NCI-H128 (cell line): Measurements from ENCODE around the gene HSD17B4.
"Not testable (repeated sequence)": the region's sequence is repeated elsewhere in the genome, so short reads cannot be mapped to it uniquely, and the experiment has no call there.

ENCODE experiments used
- DNase-seq: peaks from one replicate; lab custom pipeline; 2025; ENCODE audit not compliant: unreplicated experiment; lab: John Stamatoyannopoulos, UW

Gene HSD17B4

DNA sequence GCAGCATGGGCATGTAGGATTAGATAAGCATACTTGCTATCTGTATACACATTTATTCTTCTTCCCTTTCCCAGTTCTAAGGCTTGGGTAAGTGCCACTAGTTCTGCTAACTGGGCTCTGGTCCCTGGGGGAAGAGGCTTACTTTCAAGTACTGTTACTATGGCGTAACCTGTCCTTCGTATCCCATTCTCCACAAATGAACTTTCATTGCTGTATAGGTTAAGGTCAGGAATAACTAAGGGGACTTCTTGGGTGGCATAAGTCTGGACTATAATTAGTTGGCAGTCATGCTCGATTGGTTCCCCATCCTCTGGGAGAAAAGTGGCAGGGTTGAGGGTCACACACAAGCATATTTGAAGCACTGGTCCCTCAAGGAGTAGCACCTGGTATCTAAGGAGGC lies 23.7 kb upstream of the HSD17B4 start:
- not testable (repeated sequence) for DNase-seq

DNA sequence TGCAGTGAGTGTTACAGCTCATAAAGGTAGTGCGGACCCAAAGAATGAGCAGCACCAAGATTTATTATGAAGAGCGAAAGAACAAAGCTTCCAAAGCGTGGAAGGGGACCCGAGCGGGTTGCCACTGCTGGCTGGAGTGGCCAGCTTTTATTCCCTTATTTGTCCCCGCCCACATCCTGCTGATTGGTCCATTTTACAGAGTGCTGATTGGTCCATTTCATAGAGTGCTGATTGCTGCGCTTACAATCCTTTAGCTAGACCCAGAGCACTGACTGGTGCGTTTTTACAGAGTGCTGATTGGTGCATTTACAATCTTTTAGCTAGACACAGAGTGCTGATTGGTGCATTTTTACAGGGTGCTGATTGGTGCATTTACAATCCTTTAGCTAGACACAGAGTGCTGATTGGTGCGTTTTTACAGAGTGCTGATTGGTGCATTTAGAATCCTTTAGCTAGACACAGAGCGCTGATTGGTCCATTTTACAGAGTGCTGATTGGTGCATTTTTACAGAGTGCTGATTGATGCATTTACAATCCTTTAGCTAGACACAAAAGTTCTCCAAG lies 19.5 kb upstream of the HSD17B4 start:
- DNase-seq = not testable (repeated sequence)

DNA sequence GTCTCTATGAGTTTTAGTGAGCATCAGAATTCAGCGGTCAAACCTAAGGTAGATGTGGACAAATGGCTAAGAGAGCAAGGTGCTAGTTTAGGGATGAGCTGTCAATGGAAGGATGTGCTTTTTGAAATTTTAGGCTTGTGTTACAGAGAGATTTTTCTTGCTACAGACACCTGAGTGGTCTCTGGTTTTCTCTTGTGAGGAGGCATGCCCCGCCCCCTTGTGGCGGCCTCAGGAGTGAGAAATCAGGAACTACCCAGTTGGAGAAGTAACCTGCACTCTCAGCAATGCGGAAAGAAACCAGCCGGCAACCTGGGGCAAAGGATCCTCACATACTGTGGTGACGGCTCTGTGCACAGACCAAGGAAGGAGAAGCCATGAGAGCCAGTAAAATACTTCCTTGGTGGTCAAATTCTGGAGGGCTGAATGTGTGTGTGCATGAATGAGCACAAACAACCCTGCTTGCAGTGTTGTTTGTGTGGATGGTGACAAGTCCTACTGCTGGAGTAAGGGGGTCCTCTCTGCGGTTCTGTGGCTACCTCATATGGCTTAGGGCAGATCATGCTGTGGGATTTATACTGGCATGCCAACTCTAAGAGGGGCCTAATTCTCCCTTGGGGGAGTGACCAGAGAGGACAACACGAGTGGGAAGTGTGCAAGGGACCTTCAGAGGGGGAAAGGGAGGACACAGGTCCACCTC lies 16.7 kb upstream of the HSD17B4 start:
- DNase-seq = no peak

DNA sequence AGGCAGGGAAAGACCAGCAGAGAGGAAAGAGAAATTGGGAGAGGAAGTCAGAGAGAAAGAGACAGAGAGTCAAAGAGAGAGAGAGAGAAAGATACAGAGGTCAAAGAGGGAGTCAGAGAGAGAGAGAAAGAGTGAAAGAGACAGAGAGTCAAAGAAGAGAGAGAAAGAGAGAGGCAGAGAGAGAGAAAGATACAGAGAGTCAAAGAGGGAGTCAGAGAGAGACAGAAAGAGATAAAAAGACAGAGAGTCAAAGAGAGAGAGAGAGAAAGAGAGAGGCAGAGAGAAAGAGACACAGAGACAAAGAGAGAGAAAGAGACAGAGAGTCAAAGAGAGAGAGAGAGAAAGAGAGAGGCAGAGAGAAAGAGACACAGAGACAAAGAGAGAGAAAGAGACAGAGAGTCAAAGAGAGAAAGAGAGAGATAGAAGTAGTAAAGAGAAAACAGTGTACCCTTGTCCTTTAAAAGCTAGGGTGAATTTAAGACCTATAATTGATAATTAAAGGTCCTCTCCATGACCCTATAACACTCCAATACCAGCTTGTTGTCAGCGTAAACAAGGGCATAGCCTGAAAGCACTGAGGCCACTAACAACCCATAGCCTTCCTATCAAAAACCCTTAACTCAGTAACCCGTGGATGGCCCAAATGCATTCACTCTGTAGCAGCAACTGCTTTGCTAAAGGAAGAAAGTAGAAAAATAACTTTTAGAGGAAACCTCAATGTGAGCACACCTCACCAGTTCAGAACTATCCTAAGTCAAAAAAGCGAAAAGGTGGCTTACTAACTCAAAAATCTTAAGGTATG lies 14.3 kb upstream of the HSD17B4 start:
- DNase-seq = not testable (repeated sequence)

DNA sequence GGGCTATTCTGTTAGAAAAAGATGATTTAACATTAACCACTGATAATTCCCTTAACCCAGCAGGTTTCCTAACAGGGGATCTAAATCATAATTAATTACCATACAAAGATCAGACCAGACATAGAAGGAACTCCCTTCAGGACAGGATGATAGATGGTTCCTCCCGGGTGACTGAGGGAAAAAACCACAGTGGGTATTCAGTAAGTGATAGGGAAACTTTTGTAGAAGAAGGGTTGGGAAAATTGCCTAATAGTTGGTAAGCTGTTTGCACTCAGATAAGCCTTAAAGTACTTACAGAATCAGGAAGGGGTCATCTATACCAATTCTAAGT lies 13.7 kb upstream of the HSD17B4 start:
- not testable (repeated sequence) for DNase-seq

DNA sequence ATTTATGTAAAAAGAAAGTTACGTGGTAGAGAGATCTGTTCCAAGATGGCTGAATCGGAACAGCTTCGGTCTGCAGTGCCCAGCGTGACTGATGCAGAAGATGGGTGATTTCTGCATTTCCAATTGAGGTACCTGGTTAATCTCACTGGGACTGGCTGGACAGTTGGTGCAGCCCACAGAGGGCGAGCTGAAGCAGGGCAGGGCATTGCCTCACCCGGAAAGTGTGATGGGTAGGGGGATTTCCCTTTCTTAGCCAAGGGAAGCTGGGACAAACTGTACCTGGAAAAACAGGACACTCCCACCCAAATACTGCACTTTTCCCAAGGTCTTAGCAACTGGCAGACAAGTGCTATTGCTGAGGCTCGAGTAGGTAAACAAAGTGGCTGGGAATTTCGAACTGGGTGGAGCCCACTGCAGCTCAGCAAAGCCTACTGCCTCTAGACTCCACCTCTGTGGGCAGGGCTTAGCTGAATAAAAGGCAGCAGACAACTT lies 13.1 kb upstream of the HSD17B4 start:
- no peak for DNase-seq

DNA sequence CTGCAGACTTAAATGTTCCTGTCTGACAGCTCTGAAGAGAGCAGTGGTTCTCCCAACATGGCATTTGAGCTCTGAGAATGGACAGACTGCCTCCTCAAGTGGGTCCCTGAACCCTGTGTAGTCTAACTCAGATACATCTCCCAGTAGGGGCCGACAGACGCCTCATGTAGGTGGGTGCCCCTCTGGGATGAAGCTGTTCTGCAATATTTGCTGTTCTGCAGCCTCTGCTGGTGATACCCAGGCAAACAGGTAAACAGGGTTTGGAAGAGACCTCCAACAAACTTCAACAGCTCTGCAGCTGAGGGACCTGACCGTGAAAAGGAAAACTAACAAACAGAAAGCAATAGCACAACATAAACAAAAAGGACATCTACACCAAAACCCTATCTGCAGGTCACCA lies 12.7 kb upstream of the HSD17B4 start:
- not testable (repeated sequence) for DNase-seq

DNA sequence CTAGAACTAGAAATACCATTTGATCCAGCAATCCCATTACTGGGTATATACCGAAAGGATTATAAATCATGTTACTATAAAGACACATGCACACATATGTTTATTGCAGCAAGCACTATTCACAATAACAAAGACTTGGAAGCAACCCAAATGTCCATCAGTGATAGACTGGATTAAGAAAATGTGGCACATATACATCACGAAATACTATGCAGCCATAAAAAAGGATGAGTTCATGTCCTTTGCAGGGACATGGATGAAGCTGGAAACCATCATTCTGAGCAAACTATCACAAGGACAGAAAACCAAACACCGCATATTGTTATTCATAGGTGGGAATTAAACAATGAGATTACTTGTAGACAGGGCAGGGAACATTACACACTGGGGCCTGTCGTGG lies 7.7 kb upstream of the HSD17B4 start:
- not testable (repeated sequence) for DNase-seq

DNA sequence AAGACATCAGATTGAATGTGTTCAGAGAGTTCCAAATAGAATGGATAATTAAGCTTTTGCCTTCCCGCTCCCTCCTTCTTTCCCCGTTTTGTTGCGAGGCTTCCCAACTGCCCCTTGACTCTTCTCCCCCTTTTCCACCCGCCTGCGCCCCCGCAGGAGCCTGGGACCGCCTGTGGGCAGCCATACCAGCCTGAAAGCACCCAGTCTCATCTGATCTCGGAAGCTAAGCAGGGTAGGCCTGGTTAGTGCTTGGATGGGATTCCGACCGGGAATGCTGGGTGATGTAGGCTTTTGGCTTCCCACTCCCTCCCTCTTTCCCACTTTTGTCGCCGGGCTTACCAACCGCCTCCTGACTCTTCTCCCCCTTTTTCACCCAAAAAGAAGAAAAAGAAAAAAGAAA lies 6.8 kb upstream of the HSD17B4 start:
- no peak for DNase-seq

DNA sequence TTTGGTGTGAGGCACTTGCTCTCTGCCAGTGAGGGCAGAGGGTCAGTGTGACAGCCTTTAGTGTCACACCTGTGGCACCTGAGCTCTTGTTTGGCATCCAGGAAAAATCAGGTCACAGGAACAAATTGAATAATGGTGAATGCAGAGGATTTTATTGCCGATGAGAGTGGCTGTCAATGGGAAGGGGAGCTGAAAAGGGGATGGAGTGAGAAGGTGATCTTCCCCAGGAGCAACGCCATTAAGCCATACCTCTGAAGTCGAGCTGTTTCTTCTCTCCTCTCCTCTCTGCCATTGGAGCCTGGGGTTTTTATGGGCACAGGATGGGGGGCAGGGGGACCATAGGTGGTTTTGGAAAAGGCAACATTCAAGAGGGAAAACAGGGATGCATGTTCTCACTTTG lies 2.4 kb upstream of the HSD17B4 start:
- no peak for DNase-seq

DNA sequence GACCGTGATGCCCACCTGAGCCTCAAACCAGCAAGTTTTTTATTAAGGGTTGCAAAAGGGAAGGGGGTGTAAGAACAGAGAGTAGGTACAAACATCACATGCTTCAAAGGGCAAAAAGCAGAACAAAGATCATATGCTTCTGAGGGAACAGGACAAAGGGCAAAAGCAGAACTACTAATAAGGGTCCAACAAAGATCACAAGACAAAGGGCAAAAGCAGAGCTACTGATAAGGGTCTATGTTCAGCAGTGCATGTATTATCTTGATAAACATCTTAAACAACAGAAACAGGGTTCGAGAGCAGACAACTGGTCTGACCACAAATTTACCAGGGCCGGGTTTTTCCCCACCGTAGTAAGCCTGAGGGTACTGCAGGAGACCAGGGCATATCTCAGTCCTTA lies 1.7 kb upstream of the HSD17B4 start:
- DNase-seq = not testable (repeated sequence)

DNA sequence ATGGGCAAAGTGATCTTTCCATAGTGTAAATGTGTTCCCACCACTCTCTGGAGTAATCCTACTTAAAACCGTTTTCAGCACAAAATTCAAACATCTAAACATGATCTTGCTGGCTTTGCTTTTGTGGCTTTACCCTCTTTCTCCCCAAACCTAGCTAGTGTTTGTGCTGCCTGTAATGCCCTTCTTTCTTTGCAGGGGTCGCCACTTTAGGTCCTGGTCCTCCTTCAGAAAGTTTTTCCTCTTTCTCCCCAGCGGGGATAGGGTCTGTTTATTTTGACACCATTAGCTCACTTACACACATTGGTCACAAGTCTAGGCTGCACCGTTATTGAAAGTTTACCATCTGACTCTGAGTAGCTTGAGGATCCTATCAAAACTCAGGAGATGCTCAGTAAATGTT lies 736 bp upstream of the HSD17B4 start:
- no peak for DNase-seq

DNA sequence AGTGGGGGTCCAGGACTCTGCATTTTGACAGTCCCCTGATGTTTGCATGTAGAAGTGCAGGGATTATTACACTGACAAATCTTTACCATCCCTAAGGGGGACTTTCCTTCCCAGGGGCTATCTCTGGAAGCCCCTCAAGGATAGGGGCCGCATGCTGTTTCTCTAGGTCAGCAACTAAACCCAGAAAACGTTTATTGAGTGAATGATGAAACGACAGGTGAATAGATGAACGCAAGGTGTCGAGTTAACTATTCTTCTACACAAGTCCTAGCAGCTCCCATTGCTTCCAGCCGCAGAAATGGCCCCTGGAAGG lies 281 bp upstream of the HSD17B4 start:
- DNase-seq = no peak

DNA sequence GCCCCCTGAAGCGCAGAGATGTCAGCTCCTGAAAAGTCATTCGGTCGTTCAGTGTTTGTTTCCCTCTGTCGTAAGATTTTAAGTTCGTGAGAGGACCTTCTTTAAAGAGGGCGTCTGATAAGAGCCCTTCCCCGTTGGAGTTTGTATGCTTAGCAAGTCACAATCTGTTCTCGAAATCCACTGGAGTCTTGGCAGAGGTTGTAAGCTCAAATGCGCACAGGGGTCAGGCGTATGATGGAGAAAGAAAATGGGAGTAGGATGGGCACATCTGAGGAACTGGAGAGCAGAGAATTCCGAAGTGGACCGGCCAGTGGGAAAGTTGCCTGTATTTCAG lies 710 bp downstream of the HSD17B4 start:
- DNase-seq = no peak

DNA sequence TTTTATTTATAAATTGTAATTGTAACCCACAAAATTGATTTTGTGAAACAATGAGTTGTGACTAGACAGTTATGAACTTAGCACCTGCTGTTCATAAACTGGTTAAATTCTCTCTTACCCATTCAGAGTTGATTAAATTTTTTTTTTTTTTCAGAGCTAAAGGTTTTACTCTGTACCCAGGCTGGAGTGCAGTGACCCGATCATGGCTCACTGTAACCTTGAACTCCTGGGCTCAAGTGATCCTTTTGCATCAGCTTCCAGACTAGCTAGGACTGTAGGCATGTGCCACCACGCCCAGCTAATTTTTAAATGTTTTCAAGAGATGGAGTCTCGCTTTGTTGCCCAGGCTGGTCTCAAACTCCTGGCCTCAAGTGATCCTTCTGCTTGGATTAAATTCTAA lies 1.9 kb downstream of the HSD17B4 start:
- DNase-seq = no peak

DNA sequence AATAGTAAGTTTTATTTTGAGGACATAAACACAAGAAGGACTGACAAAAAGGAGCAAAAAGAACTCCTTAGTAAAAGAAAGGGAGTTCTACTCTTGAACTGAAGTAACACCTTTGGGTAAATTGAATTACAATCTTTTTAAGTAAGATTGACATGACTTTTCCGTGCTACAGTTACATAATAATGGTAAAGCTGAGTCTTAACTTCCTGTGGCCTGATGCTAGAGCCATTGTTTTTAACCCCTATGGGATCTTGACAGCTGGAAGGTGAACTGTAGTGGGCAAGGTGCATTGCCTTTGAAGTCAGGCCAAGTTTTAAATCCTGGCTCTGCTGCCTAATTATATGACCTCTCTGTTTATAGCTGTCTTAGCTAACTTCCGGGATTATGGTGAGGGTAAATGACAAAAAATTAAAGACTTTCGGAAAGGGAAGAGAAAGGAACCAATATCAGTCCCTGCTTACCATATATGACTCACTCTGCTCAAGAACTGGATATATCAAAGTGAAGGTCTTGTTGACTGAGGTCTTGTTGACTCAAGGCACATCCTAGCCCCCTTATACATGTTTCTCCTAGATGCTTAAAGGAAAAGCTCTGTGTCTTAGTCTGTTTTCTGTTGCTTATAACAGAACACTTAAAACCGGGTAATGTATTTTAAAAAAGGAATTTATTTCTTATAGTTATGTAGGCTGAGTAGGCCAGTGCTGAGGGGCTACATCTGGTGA lies 6.8 kb downstream of the HSD17B4 start:
- DNase-seq = no peak

DNA sequence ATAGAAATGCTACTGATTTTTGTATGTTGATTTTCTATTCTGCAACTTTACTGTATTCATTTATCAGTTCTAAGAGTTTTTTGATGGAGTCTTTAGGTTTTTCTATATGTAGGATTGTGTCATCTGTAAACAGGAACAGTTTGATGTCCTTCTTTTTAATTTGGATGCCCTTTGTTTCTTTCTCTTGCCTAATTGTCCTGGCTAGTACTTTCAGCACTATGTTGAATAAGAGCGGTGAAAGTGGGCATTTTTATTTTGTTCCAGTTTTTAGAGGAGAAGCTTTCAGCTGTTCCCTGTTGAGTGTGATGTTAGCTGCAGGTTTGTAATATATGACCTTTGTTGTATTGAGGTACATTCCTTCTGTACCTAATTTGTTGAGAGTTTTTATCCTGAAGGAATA lies 13.3 kb downstream of the HSD17B4 start:
- DNase-seq = no peak

DNA sequence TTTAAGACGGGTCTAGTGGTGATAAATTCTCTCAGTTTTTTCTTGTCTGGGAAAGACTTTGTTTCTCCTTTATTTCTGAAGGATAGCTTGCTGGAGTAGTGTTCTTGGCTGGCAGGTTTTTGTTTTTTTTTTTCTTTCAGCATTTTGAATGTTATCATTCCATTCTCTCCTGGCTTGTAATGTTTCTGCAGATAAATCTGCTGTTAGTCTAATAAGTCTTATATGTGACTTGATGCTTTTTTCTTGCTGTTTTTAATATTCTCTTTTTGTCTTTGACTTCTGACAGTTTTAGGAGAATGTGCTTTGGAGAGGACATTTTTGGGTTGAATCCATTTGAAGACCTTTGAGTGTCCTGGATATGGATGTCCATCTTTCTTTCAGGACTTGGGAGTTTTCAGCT lies 16.0 kb downstream of the HSD17B4 start:
- no peak for DNase-seq

DNA sequence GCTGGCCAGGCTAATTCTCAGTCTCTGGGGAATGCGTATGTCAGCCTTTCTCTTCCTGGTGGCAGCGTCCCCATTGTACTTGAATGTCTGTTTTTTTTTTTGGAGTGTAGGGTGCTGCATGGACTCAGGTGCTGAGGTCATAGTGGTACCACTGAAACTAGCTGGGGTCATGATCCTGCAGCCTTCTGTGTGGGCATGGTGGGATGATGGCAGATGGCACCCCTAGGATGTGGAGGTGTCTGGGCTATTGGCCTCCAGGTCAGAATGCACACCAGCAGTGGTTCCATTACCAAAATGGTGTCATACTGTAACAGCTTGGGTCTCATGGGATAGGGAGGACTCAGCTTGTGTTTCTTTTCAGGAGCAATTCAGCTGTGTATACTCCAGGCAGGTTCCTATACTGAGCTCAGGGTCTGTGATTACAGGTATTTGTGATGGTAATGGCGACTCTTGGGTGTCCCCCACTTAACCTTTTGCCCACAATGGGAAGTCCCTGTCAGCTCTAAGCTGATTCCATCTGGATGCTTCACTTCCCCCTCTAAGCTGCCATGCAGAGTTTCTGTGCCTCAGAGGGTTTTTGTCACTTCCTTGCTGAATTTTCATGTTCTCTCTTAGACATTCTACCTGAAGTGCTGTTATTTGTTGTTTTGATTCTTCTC lies 17.9 kb downstream of the HSD17B4 start:
- DNase-seq = no peak

DNA sequence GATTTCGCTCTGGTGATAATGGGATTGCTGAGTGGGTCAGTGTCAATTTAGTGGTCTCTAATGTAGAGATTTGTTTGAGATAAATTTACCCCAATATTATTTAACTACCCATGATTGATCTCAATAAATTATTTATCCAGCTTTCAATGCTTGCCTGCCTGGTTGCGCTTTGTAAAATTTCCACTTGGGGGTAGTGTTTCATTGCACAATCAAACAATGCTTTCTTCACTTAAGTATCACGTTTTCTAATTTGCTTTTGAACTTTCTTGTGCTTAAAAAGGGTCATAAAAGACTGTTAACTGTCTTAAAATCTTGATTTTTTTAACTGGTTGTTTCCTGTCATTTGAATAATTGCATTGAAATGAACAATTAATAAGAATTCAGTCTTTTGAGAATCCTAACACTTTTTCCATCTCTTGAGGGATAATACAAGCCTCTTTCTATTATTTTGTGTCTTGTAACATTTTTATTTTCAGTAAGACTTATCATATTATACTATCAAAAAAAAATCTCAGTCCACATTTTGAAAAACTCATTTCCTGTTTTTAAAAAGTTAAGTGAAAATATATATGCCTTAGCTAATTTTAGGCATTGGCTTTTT lies 18.7 kb downstream of the HSD17B4 start:
- no peak for DNase-seq

DNA sequence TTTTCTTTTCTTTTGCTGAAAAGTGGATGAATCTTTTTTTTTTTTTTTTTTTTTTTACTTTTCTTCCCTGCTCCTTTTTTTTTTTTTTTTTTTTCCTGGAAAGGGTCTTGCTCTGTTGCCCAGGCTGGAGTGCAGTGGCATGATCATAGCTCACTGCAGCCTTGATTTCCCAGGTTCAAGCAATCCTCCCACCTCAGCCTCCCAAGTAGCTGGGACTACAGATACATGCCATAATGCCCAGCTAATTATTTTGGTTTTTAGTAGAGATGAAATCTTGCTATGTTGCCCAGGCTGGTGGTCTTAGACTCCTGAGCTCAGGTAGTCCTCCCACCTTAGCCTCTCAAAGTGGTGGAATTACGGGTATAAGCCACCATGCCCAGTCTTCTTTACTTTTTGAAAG lies 20.9 kb downstream of the HSD17B4 start:
- DNase-seq = no peak
